Measurements from ENCODE around the gene TNS4.

The TNS4 gene

DNA sequence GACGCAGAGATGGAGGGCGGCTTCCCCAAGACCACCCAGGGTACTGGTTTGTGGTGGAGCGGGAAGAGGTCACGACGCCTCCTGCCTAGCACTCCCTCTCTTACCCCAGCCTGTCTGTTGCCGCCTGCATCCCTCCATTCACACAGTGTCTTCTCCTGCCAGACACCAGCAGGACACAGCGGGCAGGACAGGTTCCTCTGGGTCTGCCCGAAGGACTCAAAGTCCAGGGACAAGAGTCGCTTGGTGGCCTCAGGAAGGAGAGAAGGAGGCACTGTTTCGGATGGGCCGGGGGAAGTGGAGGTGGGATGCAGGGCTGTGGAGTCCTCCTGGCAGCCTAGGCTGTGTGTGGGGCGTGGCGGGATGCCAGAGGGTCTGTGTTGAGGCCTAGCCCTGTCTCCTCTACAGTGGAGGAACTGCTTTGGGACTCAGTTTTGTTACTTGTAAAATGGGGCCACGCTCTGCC, 19.6 kb upstream of the TNS4 start:
- Mint-ChIP-seq H3K9me3 (peaks cover 14% of the 10 kb centered on the region), H3K4me1 (peaks cover 32% of the 10 kb centered on the region), H3K4me3 (no peak overlapping the region), H3K36me3 (ENCODE audit: low read depth) (no peaks in the 10 kb centered on the region), H3K27me3 (ENCODE audit: low read depth) (peaks cover 9% of the 10 kb centered on the region), H3K27ac (peak overlapping the region in 2 of 3 experiments; percentile 47 to 57)
- TF ChIP-seq CTCF (IDR thresholded peaks at IDR 0.05; ENCODE audit: unreplicated experiment in 3 of 3), result no peak

GRCh38 chr17:40519089-40519775, 17.8 kb upstream of the TNS4 start:
- Mint-ChIP-seq H3K9me3 (peaks cover 4% of the 10 kb centered on the region), H3K4me3 (no peak overlapping the region), H3K4me1 (peaks cover 24% of the 10 kb centered on the region), H3K36me3 (ENCODE audit: low read depth) (no peaks in the 10 kb centered on the region), H3K27me3 (ENCODE audit: low read depth) (peaks cover 11% of the 10 kb centered on the region), H3K27ac (no peak overlapping the region)
- TF ChIP-seq CTCF (IDR thresholded peaks at IDR 0.05; ENCODE audit: unreplicated experiment in 3 of 3), result no peak

DNA sequence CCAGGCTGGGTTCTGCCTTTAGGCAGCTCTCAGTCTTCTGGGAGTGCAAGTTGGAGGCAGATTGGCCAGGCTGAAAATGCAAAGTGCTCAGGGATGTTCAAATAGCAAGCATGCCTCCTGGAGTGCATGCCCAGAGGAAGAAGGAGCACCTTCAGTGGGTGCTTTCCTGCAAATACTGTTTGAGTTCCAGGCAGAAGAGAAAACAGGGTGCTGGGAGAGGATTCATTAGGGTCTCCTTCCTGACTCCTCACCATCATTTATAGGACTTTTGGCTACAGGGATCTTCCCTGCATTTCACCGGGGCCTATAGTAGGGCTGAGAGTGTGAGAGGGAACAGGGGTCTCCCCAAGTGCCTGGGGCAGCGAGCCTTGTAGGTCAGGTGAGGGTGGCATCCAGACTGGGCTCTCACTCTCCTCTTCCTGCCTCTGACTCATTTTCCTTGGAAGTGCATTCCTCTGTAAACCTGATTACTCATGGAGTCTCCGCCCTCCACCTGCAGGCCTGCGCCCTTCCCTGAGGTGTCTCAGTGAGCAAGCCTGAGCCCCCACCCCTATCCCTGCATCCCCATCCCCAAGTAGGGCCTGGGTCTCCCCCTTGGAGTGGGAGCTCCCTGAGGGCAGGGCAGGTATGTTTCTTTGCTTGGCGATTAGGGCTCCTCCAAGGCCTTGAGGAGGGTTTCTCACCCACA, 17.1 kb upstream of the TNS4 start:
- Mint-ChIP-seq H3K4me3 (no peak overlapping the region), H3K27me3 (ENCODE audit: low read depth) (peaks cover 15% of the 10 kb centered on the region), H3K4me1 (peaks cover 20% of the 10 kb centered on the region), H3K36me3 (ENCODE audit: low read depth) (no peaks in the 10 kb centered on the region), H3K27ac (peak overlapping the region in 1 of 3 experiments; percentile 5), H3K9me3 (no peaks in the 10 kb centered on the region)
- TF ChIP-seq CTCF (IDR thresholded peaks at IDR 0.05; ENCODE audit: unreplicated experiment in 3 of 3), result no peak

DNA sequence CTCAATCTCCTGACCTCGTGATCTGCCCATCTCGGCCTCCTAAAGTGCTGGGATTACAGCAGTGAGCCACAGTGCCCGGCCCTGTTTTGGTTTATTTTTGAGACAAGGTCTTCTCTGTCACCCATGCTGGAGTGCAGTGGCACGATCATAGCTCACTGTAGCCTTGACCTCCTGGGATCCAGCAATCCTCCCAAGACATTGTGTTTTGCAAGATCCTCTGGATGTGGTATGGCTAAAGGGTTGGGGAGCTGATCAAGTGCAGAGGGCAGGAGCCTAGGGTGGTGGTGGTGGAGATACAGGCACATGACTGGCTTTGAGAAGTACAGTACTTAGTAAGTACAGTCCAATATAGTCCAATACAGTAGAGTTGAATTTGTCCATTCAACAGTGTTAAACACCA, 16.6 kb upstream of the TNS4 start:
- no peak for TF ChIP-seq CTCF (IDR thresholded peaks at IDR 0.05; ENCODE audit: unreplicated experiment in 3 of 3)

GRCh38 chr17:40517286-40517662, 15.9 kb upstream of the TNS4 start:
- TF ChIP-seq CTCF (IDR thresholded peaks at IDR 0.05; ENCODE audit: unreplicated experiment in 3 of 3), result no peak
- no peak overlapping the region for H3K27ac Mint-ChIP-seq
- H3K27me3 Mint-ChIP-seq (ENCODE audit: low read depth), result peaks cover 15% of the 10 kb centered on the region
- H3K36me3 Mint-ChIP-seq (ENCODE audit: low read depth), result no peaks in the 10 kb centered on the region
- H3K9me3 Mint-ChIP-seq, result no peaks in the 10 kb centered on the region
- H3K4me1 Mint-ChIP-seq, result peaks cover 11% of the 10 kb centered on the region
- H3K4me3 Mint-ChIP-seq, result no peak overlapping the region

More for the DNA sequence above, 16.6 kb upstream of the TNS4 start:
- Mint-ChIP-seq H3K27me3 (ENCODE audit: low read depth) (peaks cover 15% of the 10 kb centered on the region), H3K36me3 (ENCODE audit: low read depth) (no peaks in the 10 kb centered on the region), H3K4me1 (peaks cover 15% of the 10 kb centered on the region), H3K4me3 (no peak overlapping the region), H3K9me3 (no peaks in the 10 kb centered on the region), H3K27ac (peak overlapping the region in 1 of 3 experiments; percentile 5)

Data from nephron (organoid).